Lower lobe of right lung (tissue), 2 donors: ENCODE data around the gene CCNY. TPM values are rescaled to one million over a fixed set of nuclear protein-coding genes. Genes with fewer than 3 reads are reported as not detected.

ENCODE experiments used
- ATAC-seq, 2 donors: fragments of 200-7000 bp; cut with Tn5 transposase; one replicate each; pipeline ENCODE4 v1.9.1; 2020 to 2022; ENCODE audit warnings: mild to moderate bottlenecking in 2 of 2, moderate library complexity in 2 of 2
- DNase-seq: peaks from one replicate; pipeline ENCODE4 v3.0.0-alpha.2; 2020
- H3K27ac ChIP-seq: fragments of 200-600 bp; one replicate; pipeline ENCODE4 v1.8.0; 2022
- H3K27me3 ChIP-seq: fragments of 200-600 bp; one replicate; pipeline ENCODE4 v1.8.0; 2022; ENCODE audit warnings: low read depth
- H3K36me3 ChIP-seq: fragments of 200-600 bp; one replicate; pipeline ENCODE4 v1.8.0; 2022; ENCODE audit warnings: mild to moderate bottlenecking
- H3K4me1 ChIP-seq: fragments of 200-600 bp; one replicate; pipeline ENCODE4 v1.8.0; 2022
- H3K4me3 ChIP-seq: fragments of 200-600 bp; one replicate; pipeline ENCODE4 v1.8.0; 2022; ENCODE audit warnings: mild to moderate bottlenecking
- H3K9me3 ChIP-seq: fragments of 200-600 bp; one replicate; pipeline ENCODE4 v1.8.0; 2022
- CTCF ChIP-seq: fragments of 200-600 bp; IDR thresholded peaks from one replicate; pipeline ENCODE4 v1.8.0; 2022; ENCODE audit warnings: antibody characterized with exemption, mild to moderate bottlenecking
- intact Hi-C: fragments of 100-400 bp; cut with DNase I; formaldehyde crosslinking; loops from one replicate; pipeline ENCODE4 v1.11.0; 2022
- total RNA-seq: library from RNA; stranded (reverse); fragmentation: NEBNext Ultra II Directional; extraction: Animal tissue kit (Norgen Biotek cat#: 25700); gene quantifications from one replicate; pipeline ENCODE4 v1.2.1, GENCODE V29; 2021
- donor health status: DM: no; HTN: yes; CAD: no; lungs with severe emphysema.

Gene CCNY
- total RNA-seq, 1 donor from 2014 or later: 64.5 TPM

- intact Hi-C loops: no loop called here
- Histone ChIP-seq H3K27ac (peak overlapping the region; percentile 69), H3K4me3 (no peak overlapping the region), H3K36me3 (no peaks in the 10 kb centered on the region), H3K4me1 (peaks cover 41% of the 10 kb centered on the region), H3K9me3 (no peaks in the 10 kb centered on the region), H3K27me3 (no peaks in the 10 kb centered on the region)
- no peak for TF ChIP-seq CTCF
- no peak for DNase-seq
- peak; percentile 70 to 81 for ATAC-seq
These were observed 43.2 kb downstream of the CCNY start for GRCh38 chr10:35379226-35380137.

- H3K27me3 ChIP-seq: no peaks in the 10 kb centered on the region
- H3K36me3 ChIP-seq: no peaks in the 10 kb centered on the region
- TF ChIP-seq CTCF: no peak
- ATAC-seq (no peak), DNase-seq (no peak)
- H3K4me3 ChIP-seq: no peak overlapping the region
- H3K27ac ChIP-seq: no peak overlapping the region
- H3K9me3 ChIP-seq: no peaks in the 10 kb centered on the region
- H3K4me1 ChIP-seq: peaks cover 48% of the 10 kb centered on the region
- intact Hi-C loops: no loop called here
These were observed 45.8 kb downstream of the CCNY start for GRCh38 chr10:35382096-35382495.

GRCh38 chr10:35384265-35384868, 48.1 kb downstream of the CCNY start:
- TF ChIP-seq CTCF: no peak
- Histone ChIP-seq H3K4me3 (no peak overlapping the region), H3K27ac (peak overlapping the region; percentile 38), H3K9me3 (no peaks in the 10 kb centered on the region), H3K36me3 (no peaks in the 10 kb centered on the region), H3K4me1 (peaks cover 40% of the 10 kb centered on the region), H3K27me3 (no peaks in the 10 kb centered on the region)
- intact Hi-C loops: no loop called here
- DNase-seq: no peak
- peak; percentile 59 to 88 for ATAC-seq

DNA sequence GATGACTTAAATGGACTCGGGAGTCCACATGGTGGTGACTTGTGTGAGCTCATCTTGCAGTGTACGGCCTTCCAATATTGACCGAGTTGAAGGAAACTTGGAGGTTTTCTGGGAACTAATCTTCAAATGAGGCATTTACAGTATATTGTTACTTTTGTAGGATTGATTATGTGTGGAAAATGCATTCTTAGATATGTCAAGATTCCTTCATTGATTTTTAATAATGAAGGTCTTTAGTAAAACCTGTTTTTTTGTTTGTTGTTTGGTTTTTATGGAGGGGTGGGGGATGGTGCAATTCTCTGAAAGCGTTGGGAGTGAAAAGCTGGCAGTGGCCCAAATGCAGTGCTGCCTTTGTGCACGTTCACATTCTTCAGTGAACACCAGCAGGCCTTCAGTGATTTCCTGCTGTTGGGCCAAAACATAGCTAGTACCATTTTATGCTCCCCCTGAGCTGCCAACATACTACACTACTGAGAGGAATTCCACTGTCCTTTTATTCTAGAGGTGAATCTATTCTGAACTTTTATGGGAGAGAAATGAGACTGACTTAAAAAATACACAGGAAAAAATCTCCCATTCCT, 50.4 kb downstream of the CCNY start:
- no peak for TF ChIP-seq CTCF
- H3K9me3 ChIP-seq: peaks cover 13% of the 10 kb centered on the region
- no peaks in the 10 kb centered on the region for H3K36me3 ChIP-seq
- peaks cover 32% of the 10 kb centered on the region for H3K4me1 ChIP-seq
- intact Hi-C loops: no loop called here
- no peak for DNase-seq
- H3K4me3 ChIP-seq: no peak overlapping the region
- ATAC-seq: no peak
- H3K27me3 ChIP-seq: no peaks in the 10 kb centered on the region
- H3K27ac ChIP-seq: peak overlapping the region; percentile 1

DNA sequence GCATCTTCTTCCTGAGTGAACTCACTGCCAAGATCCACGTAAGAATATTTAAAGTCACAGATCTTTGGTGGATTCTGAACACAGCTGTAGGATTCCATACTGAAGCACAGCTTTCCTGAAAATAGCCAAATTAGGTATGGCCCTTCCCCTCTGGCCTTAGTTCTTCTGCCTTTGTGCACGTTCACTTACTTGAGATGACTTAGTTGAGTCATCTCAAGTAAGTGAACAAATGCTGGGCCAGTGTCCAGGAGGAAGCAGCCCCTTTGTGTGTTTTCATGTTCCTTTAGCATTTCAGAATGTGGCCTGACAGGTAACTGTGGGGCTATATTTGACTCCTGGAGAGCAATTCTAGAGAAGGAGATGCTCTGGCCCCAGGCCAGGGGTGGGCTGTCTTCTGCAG, 51.5 kb downstream of the CCNY start:
- H3K27ac ChIP-seq: peak overlapping the region; percentile 1
- no peak for DNase-seq
- ATAC-seq: peak; percentile 13 to 36
- no peak overlapping the region for H3K4me3 ChIP-seq
- H3K27me3 ChIP-seq: no peaks in the 10 kb centered on the region
- peaks cover 13% of the 10 kb centered on the region for H3K9me3 ChIP-seq
- H3K36me3 ChIP-seq: no peaks in the 10 kb centered on the region
- no peak for TF ChIP-seq CTCF
- intact Hi-C loops: no loop called here
- H3K4me1 ChIP-seq: peaks cover 25% of the 10 kb centered on the region
